Measurements from ENCODE around the gene SLC16A2.
"Not testable (repeated sequence)": the region's sequence is repeated elsewhere in the genome, so short reads cannot be mapped to it uniquely, and the experiment has no call there.

Gene SLC16A2

DNA sequence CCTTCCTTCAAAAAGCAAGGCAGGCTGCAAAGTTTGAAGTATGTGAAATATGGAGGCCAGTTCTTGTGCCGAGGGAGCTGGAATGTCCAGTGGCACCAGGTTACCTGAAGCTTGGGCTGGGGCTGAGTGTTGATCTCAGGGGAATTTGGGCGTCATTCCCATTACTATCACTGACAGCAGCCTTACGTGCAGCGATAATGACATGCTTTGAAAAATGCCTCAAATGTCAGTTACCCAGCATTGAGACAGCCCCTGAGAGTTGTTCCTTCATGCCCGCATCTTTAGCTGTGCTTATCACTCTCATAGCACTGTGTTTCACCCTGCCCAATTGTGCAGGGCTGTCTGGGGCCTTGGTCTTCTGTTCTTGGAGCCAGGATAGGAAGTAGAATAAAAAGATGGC lies 27.4 kb downstream of the SLC16A2 start:
- DNase-seq = no peak

DNA sequence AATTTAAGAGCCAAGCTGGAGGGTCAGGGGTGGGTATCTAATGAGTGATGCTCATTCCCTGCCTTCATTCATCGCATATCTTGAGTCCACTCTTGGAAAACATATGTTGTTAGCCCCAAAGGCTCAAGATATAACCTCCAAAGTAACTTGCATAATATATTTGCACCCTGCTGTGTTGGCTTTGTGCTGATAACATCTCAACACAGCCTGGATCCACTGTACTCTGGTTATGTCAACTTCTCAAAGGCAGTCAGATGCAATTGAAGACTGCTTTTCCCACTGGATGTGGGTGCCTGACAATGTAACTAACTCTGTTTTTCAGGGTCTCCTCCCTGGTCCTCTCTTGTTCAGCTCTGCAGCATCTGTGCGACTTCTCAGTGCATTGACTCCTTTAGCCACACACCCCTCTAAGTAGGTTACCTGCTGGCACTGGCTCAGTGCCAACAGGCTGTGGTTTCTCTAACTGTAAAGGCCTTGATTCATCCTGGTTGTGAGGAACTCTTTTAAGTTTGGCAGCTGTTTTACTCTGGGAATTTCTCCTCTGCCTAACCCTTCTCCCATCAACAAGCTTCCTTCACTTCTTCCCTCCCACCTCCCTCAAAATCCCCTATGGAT lies 28.1 kb downstream of the SLC16A2 start:
- DNase-seq = no peak

DNA sequence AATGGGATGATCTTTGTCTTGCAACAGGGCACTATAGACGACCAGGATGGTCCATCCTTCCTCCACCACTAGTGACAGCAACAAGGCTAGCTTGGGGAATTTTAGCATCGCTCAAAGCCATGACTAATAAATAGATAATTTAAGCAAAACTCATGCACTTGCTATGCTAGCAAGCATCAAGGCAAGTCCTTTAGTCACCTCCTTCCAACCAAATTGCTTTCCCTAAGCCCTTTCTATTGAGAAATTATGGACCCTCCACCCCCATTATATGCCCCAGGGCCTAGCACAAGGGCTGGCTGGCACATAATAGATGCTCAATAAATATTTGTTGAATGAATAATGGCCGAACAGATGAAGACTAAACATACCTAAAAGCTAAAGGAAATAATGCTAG lies 28.6 kb downstream of the SLC16A2 start:
- no peak for DNase-seq

DNA sequence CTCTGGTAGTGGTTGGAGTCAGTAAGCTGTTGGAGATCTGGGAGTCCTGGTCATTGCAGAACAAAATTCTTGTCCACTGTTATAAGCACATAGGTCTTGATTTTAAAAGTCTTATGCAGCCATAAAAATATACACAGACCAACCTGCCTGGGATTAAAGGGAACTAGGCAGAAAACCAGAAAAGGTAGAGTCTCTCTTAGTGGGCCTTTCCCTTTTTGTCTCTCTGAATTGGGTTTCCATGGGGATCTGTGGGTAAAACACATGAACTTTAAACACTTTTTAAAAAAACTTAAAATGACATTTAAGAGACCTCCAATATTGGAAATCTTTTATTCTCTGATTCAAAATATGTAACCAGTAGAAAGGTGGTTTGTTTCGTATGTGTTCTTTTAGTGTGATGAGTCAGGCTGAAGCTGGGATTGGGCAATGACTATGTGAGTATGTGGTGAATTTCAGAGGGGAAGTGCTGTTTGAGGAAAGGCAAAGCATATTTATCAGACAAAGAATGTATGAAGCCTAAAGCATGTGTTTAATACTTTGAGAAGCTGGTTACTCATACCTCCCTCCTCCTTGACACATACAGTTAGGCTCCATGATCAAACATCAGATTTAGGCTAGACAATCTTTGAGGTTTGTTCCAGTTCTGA lies 29.6 kb downstream of the SLC16A2 start:
- DNase-seq = no peak

DNA sequence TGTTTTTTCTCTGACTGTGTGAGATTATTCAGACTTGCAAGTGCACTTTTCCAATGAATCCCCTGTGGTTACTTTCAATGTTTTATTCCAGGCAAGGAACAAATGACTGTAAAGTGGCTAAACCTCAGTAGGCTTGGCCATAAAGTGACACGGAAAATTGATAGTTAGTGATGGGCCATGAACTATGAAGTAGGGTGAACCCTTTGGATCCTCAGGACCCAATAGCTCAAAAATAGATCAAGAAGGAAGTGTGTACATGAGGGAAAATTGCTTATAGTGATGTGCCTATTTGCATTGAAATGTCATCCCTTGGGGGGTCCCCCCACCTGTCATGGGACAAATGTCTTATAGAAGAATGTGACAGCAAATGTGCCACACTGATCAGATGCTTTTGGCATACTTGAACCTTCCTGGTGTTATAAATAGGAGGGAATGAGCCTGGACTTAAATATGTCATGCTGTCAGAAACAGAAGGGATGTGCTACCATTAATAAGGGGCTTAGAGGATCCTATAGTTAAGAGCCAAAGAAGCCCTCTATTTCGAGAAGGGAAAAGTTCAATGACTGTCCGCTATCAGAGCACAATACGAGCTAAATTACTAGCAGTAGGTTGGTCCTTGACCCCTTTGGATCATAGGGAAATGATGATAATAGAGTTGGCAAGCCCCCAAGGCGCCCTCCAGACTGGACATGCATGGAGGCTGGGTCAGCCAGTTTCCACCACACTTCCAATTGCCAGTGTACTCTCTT lies 30.3 kb downstream of the SLC16A2 start:
- no peak for DNase-seq

DNA sequence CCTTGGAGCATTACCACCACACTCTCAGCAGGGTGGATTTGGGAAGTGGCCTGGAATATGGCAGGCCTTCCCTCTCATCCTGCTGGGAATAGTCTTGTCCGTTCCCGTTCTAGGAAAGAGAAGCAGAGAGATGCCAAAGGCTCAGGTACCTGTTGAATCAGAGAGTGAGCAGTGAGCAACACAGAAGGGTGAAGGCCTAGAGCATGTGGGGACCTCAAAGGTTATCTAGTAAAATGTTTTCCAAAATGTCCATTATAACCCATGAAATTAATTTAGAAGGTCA lies 30.8 kb downstream of the SLC16A2 start:
- DNase-seq = no peak

- no peak for DNase-seq
Measured at GRCh38 chrX:74453178-74453577, 31.9 kb downstream of the SLC16A2 start.

- DNase-seq = not testable (repeated sequence)
Measured at GRCh38 chrX:74454233-74454632, 32.9 kb downstream of the SLC16A2 start.

- no peak for DNase-seq
Measured at GRCh38 chrX:74458736-74459135, 37.4 kb downstream of the SLC16A2 start.

DNA sequence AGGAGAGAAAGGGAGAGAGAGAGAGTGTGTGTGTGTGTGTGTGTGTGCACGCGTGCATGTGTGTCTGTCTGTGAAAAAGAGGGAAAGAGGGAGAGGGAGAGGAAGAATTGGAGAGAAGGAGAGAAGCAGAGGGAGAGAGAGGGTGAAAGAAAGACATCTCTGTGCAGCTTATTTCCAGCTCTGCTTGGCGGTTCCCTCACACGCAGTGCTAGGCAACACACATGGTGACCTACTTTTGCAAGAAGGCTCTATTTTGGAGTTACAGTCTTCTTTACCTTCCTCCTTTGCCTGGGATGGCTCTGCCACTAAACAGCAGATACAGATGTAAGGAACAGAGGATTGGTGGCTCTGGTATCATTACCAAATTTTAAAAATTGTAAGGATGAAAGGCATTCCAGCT lies 40.1 kb downstream of the SLC16A2 start:
- DNase-seq = no peak

DNA sequence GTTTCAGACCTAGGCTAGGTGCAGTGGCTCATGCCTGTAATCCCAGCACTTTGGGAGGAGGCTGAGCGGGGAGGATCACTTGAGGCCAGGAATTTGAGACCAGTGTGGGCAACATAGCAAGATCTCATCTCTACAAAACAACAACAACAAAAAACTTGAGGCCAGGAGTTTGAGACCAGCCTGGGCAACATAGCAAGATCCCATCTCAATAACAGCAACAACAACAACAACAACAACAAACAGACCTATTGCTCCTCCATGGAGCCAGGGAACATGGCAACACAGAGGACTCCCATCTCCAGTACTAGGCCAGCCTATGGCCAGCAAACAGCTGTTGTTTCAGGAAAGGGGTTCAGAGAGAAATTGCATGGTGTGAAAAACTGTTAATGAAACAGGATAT lies 43.4 kb downstream of the SLC16A2 start:
- DNase-seq = no peak

DNA sequence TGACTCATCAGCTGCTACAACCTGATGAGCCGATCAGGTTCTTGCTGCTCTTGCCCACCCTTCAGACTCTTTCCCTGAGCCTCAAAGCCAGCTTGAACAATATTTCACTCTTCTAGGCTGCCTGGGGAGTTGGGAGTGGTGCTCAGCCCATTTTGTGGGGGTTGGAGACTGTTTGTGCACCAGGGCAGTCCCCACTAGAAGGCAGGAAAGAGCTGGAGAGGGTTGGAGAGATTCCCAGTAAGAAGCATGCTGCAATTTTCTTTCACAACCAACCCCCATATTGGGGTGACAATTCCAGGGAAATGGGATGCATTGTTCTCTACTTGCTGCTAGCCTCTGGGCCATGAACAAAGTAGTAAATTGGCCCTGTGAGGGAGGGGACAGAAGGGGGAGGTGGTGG lies 44.1 kb downstream of the SLC16A2 start:
- DNase-seq = no peak

GRCh38 chrX:74467656-74468055 lies 46.4 kb downstream of the SLC16A2 start:
- DNase-seq = no peak

GRCh38 chrX:74473116-74473515 lies 51.8 kb downstream of the SLC16A2 start:
- not testable (repeated sequence) for DNase-seq

- DNase-seq = no peak
Measured at GRCh38 chrX:74490247-74490646, 69.0 kb downstream of the SLC16A2 start.

DNA sequence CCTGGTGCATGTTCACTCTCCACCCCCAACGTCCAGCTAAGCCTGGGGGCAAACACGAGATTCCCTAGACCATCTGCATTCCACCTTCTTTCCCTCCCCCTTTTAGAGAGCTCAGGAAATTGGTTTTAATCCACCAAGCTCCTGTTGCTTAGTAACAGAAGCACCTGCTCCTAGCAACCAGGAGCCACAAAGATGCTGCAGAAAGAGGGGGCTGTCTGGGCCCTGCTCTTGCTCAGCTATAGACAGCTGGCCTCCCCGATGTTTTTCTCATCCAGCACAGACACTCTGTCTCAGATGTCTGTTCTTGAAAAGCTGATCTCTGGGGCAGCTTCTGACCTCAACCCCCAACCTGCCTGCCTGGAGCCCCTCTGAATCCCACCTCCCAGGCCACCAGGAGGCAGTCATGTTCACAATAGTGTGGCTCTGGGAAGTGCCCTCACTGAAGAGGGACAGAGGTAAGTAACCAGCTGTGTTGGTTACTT lies 71.5 kb downstream of the SLC16A2 start:
- DNase-seq = no peak

DNA sequence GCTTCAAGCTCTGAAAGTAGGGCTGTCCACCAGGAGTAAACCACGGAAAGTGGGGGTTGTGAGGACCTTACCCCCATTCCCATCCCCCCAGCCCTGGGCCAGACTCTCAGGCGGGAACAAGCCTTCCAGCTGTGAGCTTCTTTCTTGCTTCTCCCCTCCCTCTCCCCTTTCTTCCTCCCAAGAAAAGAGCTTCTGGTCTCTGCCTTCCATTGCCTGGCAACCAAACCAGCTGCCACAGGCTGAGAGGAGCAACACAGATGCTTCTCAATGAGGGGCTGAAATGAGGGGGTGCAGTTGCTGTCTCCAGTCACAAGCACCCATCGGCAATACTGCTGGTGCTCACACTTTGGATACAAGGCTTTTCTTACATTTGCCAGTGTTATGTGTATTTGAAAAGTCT lies 72.5 kb downstream of the SLC16A2 start:
- no peak for DNase-seq

GRCh38 chrX:74498924-74499323 lies 77.6 kb downstream of the SLC16A2 start:
- DNase-seq = no peak

GRCh38 chrX:74500067-74500466 lies 78.8 kb downstream of the SLC16A2 start:
- no peak for DNase-seq

- DNase-seq = no peak
Measured at GRCh38 chrX:74500555-74500954, 79.3 kb downstream of the SLC16A2 start.

DNA sequence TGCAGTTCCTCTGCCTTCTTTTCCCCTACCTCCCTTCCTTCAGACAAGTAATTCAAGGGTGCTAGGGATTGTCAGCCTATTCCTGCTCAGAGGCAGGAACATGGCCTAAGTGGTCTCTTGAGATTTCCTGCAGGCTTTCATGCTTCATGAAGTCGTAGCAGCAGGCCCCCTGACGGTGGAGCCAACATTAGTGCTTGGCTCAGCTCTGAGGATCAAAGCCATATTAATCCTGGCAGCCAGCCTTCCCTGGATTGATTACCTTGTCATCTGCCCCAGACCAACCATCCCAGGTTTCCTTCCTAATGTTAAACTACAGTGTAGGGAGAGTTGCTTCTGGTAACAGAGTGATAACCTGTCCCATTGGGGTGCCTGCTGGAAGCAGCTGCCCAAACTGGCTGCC lies 84.1 kb downstream of the SLC16A2 start:
- no peak for DNase-seq

- no peak for DNase-seq
Measured at GRCh38 chrX:74506317-74507115, 85.2 kb downstream of the SLC16A2 start.

GRCh38 chrX:74507191-74507590 lies 85.9 kb downstream of the SLC16A2 start:
- no peak for DNase-seq

- DNase-seq = no peak
Measured at GRCh38 chrX:74509989-74510388, 88.7 kb downstream of the SLC16A2 start.

Measured in GDM1 (cell line).